Ascending aorta (tissue), 2 donors: Measurements from ENCODE around the gene CEBPZOS. TPM values are rescaled to one million over a fixed set of nuclear protein-coding genes. Genes with fewer than 3 reads are reported as not detected.

Experiments used
- DNase-seq, 2 donors: peaks; one replicate each; pipeline ENCODE4 v3.0.0-alpha.2; 2019; ENCODE audit warnings: low spot score in 2 of 2
- H3K27ac ChIP-seq, 2 donors: fragments of 200-600 bp; sonication (generic); one replicate each; pipeline ENCODE4 v1.5.1; 2016 to 2017; ENCODE audit warnings: mild to moderate bottlenecking in 1 of 2
- H3K27me3 ChIP-seq: fragments of 200-600 bp; sonication (generic); one replicate; pipeline ENCODE4 v1.5.1; 2017
- H3K36me3 ChIP-seq, 2 donors: fragments of 200-600 bp; sonication (generic); one replicate each; pipeline ENCODE4 v1.5.1; 2016
- H3K4me1 ChIP-seq, 2 donors: fragments of 200-600 bp; sonication (generic); one replicate each; pipeline ENCODE4 v1.5.1; 2016 to 2017; ENCODE audit warnings: mild to moderate bottlenecking in 1 of 2
- H3K4me3 ChIP-seq, 2 donors: fragments of 200-600 bp; sonication (generic); one replicate each; pipeline ENCODE4 v1.5.1; 2016 to 2017; ENCODE audit warnings: mild to moderate bottlenecking in 1 of 2
- H3K9me3 ChIP-seq, 2 donors: fragments of 200-600 bp; sonication (generic); one replicate each; pipeline ENCODE4 v1.5.1; 2016
- intact Hi-C: fragments of 100-400 bp; cut with DNase I; formaldehyde crosslinking; loops from one replicate; pipeline ENCODE4 v1.15.1; 2023
- total RNA-seq: library from RNA; depleted of rRNA; stranded (reverse); fragments of >200 nt; gene quantifications from one replicate; pipeline ENCODE4 v1.1.0, GENCODE V29; 2016
- TF ChIP-seq, protein P1 (sequence below), 3 experiments: fragments of 200-600 bp in 2 of 3; fragments of 450-650 bp in 1 of 3; sonication (generic) in 2 of 3; IDR thresholded peaks; one replicate each; pipeline ENCODE4 v1.5.1; 2016 to 2019; ENCODE audit warnings: antibody characterized with exemption in 3 of 3, mild to moderate bottlenecking in 1 of 3, moderate library complexity in 1 of 3

Gene CEBPZOS
- total RNA-seq, 1 donor from 2014 or later = 2.9 TPM

DNA sequence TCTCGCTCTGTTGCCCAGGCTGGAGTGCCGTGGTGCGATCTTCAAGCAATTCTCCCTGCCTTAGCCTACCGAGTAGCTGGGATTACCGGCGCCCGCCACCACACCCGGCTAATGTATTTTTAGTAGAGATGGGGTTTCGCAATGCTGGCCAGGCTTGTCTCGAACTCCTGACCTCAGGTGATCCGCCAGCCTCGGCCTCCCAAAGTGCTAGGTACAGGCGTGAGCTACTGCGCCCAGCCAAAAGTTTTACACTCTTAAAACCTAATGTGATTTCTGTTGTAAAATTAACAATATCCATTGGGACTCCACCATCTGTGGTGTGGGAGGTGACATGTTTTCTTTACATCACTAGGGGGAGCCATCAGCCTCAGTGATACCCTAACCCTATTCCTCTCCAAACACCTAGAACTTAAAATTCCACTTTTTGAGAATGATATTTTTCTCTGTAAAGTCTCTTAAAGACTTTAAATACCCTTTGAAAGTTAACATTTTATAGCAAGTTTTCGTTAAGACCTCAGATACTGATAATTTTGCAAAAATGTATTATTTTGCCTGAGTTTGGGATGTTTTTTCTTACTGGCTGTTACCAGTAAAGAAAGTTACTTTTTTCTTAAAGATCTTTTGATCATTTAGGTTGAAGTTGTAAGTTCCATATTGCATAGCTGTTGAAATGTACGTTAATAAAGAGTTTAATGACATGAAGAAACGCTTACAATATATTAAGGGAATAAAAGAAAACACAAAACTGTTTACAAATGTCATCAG lies 27.9 kb upstream of the CEBPZOS start:
- intact Hi-C loops = loop anchor here (5.0 kb wide), 1 partner anchor 724 kb away; no protein-coding TSS in a partner anchor
- Histone ChIP-seq H3K9me3 (no peaks in the 10 kb centered on the region), H3K27me3 (no peaks in the 10 kb centered on the region), H3K4me3 (no peak overlapping the region), H3K36me3 (no peaks in the 10 kb centered on the region), H3K27ac (no peak overlapping the region), H3K4me1 (no peaks in the 10 kb centered on the region)
- TF ChIP-seq, protein P1, sequence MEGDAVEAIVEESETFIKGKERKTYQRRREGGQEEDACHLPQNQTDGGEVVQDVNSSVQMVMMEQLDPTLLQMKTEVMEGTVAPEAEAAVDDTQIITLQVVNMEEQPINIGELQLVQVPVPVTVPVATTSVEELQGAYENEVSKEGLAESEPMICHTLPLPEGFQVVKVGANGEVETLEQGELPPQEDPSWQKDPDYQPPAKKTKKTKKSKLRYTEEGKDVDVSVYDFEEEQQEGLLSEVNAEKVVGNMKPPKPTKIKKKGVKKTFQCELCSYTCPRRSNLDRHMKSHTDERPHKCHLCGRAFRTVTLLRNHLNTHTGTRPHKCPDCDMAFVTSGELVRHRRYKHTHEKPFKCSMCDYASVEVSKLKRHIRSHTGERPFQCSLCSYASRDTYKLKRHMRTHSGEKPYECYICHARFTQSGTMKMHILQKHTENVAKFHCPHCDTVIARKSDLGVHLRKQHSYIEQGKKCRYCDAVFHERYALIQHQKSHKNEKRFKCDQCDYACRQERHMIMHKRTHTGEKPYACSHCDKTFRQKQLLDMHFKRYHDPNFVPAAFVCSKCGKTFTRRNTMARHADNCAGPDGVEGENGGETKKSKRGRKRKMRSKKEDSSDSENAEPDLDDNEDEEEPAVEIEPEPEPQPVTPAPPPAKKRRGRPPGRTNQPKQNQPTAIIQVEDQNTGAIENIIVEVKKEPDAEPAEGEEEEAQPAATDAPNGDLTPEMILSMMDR (IDR thresholded peaks at IDR 0.05) = peak; percentile 26 to 55 (median 51)
- DNase-seq = no peak

DNA sequence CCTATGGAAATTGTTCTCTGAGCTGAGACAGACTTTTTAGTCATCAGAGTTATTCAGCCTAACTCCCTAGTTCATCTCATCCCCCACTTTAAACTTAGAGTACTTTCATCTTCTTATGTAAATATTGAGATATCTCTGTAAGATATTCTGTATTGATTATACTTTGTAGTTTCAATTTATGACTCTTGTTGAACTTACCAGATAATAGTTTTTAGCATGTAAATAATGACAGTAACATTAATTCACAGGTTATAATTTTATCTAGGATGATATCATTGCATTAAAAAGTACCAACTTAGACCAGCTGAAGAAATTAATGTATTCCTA lies 24.7 kb upstream of the CEBPZOS start:
- intact Hi-C loops = no loop called here
- Histone ChIP-seq H3K27ac (no peak overlapping the region), H3K27me3 (no peaks in the 10 kb centered on the region), H3K36me3 (no peaks in the 10 kb centered on the region), H3K4me1 (no peaks in the 10 kb centered on the region), H3K4me3 (no peak overlapping the region), H3K9me3 (no peaks in the 10 kb centered on the region)
- no peak for DNase-seq
- TF ChIP-seq, protein P1 (IDR thresholded peaks at IDR 0.05) = no peak

DNA sequence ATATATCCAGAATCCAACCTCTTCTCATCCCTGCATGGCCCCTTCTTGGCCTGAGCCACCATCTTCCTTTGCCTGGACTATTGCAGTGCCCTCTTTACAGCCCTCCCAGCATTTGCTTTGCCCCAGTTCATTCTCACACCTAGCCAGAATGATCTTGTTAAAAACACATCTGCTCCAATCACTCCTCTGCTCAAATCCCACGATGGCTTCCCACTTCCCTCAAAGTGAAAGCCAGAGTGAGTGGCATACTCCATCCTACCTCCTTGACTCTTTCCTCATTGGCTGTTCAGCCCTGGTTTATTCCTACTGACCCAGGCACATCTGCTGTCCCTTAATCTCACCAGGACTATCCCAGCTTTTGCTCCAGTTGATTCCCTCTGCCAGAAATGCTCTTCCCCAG lies 22.6 kb upstream of the CEBPZOS start:
- no peaks in the 10 kb centered on the region for H3K36me3 ChIP-seq
- TF ChIP-seq, protein P1 (IDR thresholded peaks at IDR 0.05) = no peak
- no peaks in the 10 kb centered on the region for H3K9me3 ChIP-seq
- no peak for DNase-seq
- no peak overlapping the region for H3K4me3 ChIP-seq
- no peaks in the 10 kb centered on the region for H3K4me1 ChIP-seq
- no peak overlapping the region for H3K27ac ChIP-seq
- no peaks in the 10 kb centered on the region for H3K27me3 ChIP-seq
- intact Hi-C loops = no loop called here

DNA sequence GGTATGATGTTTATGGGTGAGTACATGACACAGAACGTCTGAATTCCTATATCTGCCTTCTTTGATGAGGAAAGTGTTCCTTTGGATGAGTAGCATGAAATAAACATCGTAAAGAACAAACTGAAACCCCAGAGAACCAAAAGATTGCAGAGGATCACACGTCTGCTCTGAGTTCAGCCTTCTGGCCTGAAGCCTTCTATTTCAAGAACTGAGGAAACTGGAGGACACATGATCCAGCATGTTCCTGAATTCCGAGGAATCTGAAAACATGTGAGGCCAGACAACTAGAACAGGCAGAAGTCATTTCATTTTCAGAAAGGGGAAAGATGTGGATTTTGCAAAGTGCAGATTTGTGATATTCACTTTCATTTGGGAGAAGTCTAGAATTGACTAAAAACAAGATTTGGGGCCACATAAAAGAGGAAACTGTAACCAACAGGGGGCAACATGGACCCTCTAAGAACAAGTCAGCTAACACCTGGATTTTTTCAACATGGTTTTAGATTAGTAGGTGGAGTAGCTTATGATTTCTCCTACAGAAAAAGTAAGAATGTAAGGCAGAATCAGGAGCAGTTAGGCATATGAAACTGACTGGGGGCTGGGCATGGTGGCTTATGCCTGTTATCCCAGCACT lies 16.2 kb upstream of the CEBPZOS start:
- Histone ChIP-seq H3K9me3 (no peaks in the 10 kb centered on the region), H3K27me3 (no peaks in the 10 kb centered on the region), H3K4me3 (no peak overlapping the region), H3K27ac (no peak overlapping the region), H3K4me1 (no peaks in the 10 kb centered on the region), H3K36me3 (no peaks in the 10 kb centered on the region)
- intact Hi-C loops = no loop called here
- TF ChIP-seq, protein P1 (IDR thresholded peaks at IDR 0.05) = no peak
- DNase-seq = no peak

DNA sequence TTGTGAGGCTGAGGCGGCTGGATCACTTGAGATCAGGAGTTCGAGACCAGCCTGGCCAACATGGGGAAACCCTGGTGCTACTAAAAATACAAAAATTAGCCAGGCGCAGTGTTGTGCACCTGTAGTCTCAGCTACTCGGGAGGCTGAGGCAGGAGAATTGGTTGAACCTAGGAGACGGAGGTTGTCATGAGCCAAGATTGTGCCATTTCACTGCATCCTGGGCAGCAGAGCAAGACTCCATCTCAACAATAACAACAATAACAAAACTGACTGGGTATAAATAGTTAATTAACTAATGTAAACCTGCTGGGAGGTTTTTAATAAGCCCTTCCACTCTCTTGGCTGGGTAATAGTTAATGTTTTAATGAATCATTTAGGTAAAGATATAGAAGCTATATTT lies 15.7 kb upstream of the CEBPZOS start:
- Histone ChIP-seq H3K4me1 (no peaks in the 10 kb centered on the region), H3K27ac (no peak overlapping the region), H3K9me3 (no peaks in the 10 kb centered on the region), H3K36me3 (no peaks in the 10 kb centered on the region), H3K4me3 (no peak overlapping the region), H3K27me3 (no peaks in the 10 kb centered on the region)
- no peak for DNase-seq
- TF ChIP-seq, protein P1 (IDR thresholded peaks at IDR 0.05) = no peak
- intact Hi-C loops = no loop called here
